Type B pancreatic cell (in vitro differentiated cells): Measurements from ENCODE around the gene PRRG2. TPM values are rescaled to one million over a fixed set of nuclear protein-coding genes. Genes with fewer than 3 reads are reported as not detected.
A peak's percentile ranks its signal among the peaks of the same experiment; 100 is the strongest.
"Not testable (repeated sequence)": the region's sequence is repeated elsewhere in the genome, so short reads cannot be mapped to it uniquely, and the experiment has no call there.

ENCODE experiments used
- DNase-seq: peaks from one replicate; pipeline ENCODE4 v3.0.0; 2021; ENCODE audit warnings: mixed read lengths; ENCODE audit not compliant: unreplicated experiment; ENCODE audit errors: extremely low spot score
- H3K27ac Mint-ChIP-seq: 2 replicates; pipeline ENCODE4 v1.8.0; 2021; ENCODE audit warnings: mild to moderate bottlenecking, mixed read lengths
- H3K27me3 Mint-ChIP-seq: 2 replicates; pipeline ENCODE4 v1.8.0; 2021; ENCODE audit warnings: mixed read lengths
- H3K36me3 Mint-ChIP-seq: 2 replicates; pipeline ENCODE4 v1.8.0; 2021; ENCODE audit warnings: mixed read lengths
- H3K4me1 Mint-ChIP-seq: one replicate; pipeline ENCODE4 v1.8.0; 2021; ENCODE audit warnings: mixed read lengths; ENCODE audit not compliant: unreplicated experiment
- H3K4me3 Mint-ChIP-seq: 2 replicates; pipeline ENCODE4 v1.8.0; 2021; ENCODE audit warnings: mild to moderate bottlenecking, mixed read lengths
- H3K9me3 Mint-ChIP-seq: 2 replicates; pipeline ENCODE4 v1.8.0; 2021; ENCODE audit warnings: mixed read lengths
- CTCF ChIP-seq: fragments of 200-600 bp; sonication (generic); conservative IDR thresholded peaks from 2 replicates; pipeline ENCODE4 v1.5.0; 2021; ENCODE audit warnings: antibody characterized with exemption, mild to moderate bottlenecking
- total RNA-seq: library from RNA; stranded (reverse); gene quantifications from 2 replicates; pipeline ENCODE4 v1.2.1, GENCODE V29; 2021; ENCODE audit warnings: low replicate concordance

The PRRG2 gene
- total RNA-seq, 1 donor from 2014 or later: 5.1 TPM

DNA sequence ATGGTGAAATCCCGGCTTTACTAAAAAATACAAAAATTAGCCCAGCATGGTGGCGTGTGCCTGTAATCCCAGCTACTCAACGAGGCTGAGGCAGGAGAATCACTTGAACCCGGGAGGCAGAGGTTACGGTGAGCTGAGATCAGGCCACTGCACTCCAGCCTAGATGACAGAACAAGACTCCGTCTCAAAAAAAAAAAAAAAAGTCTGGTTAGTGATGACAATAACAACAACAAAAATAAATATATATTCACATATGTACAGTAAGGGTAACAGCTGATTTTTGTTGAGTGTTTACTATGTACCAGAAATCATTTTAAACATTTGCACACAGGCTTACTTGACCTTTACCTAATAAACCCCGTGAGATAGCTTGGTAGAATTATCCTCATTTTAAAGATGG, 35.8 kb downstream of the PRRG2 start:
- H3K4me1 Mint-ChIP-seq: no peaks in the 10 kb centered on the region
- peaks cover 15% of the 10 kb centered on the region for H3K36me3 Mint-ChIP-seq
- no peak for TF ChIP-seq CTCF
- no peak overlapping the region for H3K27ac Mint-ChIP-seq
- no peaks in the 10 kb centered on the region for H3K27me3 Mint-ChIP-seq
- DNase-seq: no peak
- no peak overlapping the region for H3K4me3 Mint-ChIP-seq
- no peaks in the 10 kb centered on the region for H3K9me3 Mint-ChIP-seq

DNA sequence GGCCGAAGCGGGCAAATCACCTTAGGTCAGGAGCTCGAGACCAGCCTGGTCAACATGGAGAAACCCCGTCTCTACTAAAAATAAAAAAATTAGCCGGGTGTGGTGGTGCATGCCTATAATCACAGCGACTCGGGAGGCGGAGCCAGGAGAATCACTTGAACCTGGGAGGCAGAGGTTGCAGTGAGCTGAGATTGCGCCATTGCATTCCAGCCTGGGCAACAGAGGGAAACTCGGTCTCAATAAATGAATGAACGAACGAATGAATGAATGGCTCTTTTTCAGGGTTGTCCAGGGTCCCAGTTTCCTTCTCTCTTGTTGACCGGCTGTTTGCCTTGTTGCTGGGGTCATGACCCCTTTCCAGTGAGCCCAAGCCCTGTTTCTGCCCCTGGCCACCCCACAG, 36.7 kb downstream of the PRRG2 start:
- peaks cover 18% of the 10 kb centered on the region for H3K36me3 Mint-ChIP-seq
- not testable (repeated sequence) for H3K4me3 Mint-ChIP-seq, DNase-seq, H3K27me3 Mint-ChIP-seq, H3K9me3 Mint-ChIP-seq, H3K4me1 Mint-ChIP-seq, H3K27ac Mint-ChIP-seq

GRCh38 chr19:49624967-49625910, 44.1 kb downstream of the PRRG2 start:
- peaks cover 13% of the 10 kb centered on the region for H3K36me3 Mint-ChIP-seq
- no peak for DNase-seq
- no peak for TF ChIP-seq CTCF
- no peak overlapping the region for H3K27ac Mint-ChIP-seq
- H3K4me1 Mint-ChIP-seq: no peaks in the 10 kb centered on the region
- no peaks in the 10 kb centered on the region for H3K27me3 Mint-ChIP-seq
- H3K4me3 Mint-ChIP-seq: no peak overlapping the region
- no peaks in the 10 kb centered on the region for H3K9me3 Mint-ChIP-seq

DNA sequence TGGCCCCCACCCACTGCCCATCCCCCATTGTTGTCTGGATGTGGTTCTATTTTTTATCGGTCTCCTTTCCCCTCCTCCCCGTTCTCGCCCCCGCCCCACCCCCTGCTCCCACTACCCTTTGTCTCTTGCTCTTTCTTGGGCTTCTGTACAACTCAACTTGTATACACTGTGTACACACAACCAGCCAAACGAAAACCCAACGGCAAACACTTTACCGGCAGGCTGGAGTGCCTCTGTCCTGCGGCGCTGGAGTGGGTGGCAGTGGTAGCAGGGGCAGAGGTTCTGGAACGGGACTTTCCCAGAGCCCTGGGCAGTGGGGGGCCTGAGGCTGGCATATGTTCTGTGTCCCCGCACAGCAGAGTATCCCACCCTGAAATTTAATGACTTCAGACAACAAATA, 45.1 kb downstream of the PRRG2 start:
- no peak for DNase-seq
- Mint-ChIP-seq H3K36me3 (peaks cover 13% of the 10 kb centered on the region), H3K27ac (no peak overlapping the region), H3K4me3 (no peak overlapping the region), H3K27me3 (no peaks in the 10 kb centered on the region), H3K4me1 (peaks cover 6% of the 10 kb centered on the region), H3K9me3 (no peaks in the 10 kb centered on the region)
- no peak for TF ChIP-seq CTCF

DNA sequence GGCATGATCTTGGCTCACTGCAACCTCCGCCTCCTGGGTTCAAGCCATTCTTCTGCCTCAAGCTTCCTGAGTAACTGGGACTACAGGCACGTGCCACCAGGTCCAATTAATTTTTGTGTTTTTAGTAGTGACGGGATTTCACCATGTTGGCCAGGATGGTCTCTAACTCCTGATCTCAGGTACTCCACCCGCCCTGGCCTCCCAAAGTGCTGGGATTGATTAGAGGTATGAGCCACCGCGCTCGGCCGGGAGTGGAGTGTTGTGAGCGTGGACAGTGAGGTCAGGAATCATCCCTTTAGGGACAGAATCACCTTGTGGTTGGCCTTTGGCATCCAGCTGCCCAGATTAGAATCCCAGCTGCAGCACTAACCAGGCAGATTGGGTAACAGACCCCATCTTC, 48.5 kb downstream of the PRRG2 start:
- Mint-ChIP-seq H3K36me3 (no peaks in the 10 kb centered on the region), H3K27me3 (no peaks in the 10 kb centered on the region), H3K9me3 (no peaks in the 10 kb centered on the region), H3K4me3 (no peak overlapping the region), H3K27ac (no peak overlapping the region), H3K4me1 (peaks cover 6% of the 10 kb centered on the region)
- no peak for DNase-seq
- no peak for TF ChIP-seq CTCF

DNA sequence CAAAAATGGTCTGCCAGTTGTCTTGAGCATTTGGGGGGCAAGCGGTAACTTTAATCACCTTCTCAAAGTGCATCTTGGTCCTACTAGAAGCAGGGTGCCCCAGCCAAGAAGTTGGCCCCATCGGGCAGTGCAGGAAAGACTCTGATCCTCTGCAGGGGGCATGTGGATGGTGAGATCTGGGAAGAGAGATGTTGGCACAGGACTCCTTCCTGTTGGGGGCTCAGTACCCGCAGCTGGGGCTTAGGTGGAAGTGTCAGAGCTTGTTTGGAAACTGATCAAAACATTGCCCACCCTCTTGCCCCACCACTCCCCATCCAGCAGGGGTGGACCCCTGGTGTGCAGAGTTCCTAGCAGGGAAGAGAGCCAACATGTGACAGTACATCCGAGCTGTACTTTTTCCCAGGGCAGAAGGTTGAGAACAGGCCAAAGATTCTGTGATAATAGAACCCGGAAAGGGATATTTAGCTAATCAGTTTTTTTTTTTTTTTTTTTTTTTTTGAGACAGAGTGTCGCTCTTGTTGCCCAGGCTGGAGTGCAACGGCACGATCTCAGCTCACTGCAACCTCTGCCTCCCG, 50.0 kb downstream of the PRRG2 start:
- Mint-ChIP-seq H3K27me3 (no peaks in the 10 kb centered on the region), H3K4me1 (peaks cover 11% of the 10 kb centered on the region), H3K27ac (no peak overlapping the region), H3K4me3 (peak overlapping the region; percentile 31), H3K36me3 (no peaks in the 10 kb centered on the region), H3K9me3 (no peaks in the 10 kb centered on the region)
- TF ChIP-seq CTCF: no peak
- DNase-seq: no peak
